ENCODE data around the gene RPS6KA4. TPM values are rescaled to one million over a fixed set of nuclear protein-coding genes. Genes with fewer than 3 reads are reported as not detected.

Gene RPS6KA4
- total RNA-seq, 2 experiments from 2014 or later: 13.4 to 16.7 TPM

GRCh38 chr11:64331569-64332371 is 27.2 kb upstream of the RPS6KA4 start:
- TF ChIP-seq EZH2phosphoT487 (IDR thresholded peaks at IDR 0.05; ENCODE audit: borderline replicate concordance, low read depth, low read length): no peak
- peak; percentile 72 for TF ChIP-seq CTCF (conservative IDR thresholded peaks at IDR 0.05; ENCODE audit: low read length)
- no peaks in the 10 kb centered on the region for H3K79me2 ChIP-seq (ENCODE audit: insufficient read depth, low read depth, low read length)
- no peaks in the 10 kb centered on the region for H3K9me3 ChIP-seq (ENCODE audit: low read length)
- no peak overlapping the region for H3K4me3 ChIP-seq (ENCODE audit: low read depth, low read length, poor library complexity, severe bottlenecking)
- H3K4me1 ChIP-seq (ENCODE audit: insufficient read depth, low read length, poor library complexity, severe bottlenecking): peaks cover 31% of the 10 kb centered on the region
- H3K36me3 ChIP-seq (ENCODE audit: insufficient read depth, low read length): peaks cover 9% of the 10 kb centered on the region; the same call in 1 of the 2 replicates
- no TSS peak for BruUV-seq (replicated peaks)
- peak overlapping the region; percentile 20; the same call in 1 of the 2 replicates for H3K4me2 ChIP-seq (ENCODE audit: low read length)
- no peaks in the 10 kb centered on the region for H4K20me1 ChIP-seq (ENCODE audit: insufficient read depth, low read length)
- DNase-seq (ENCODE audit: low spot score): peak; percentile 57
- CTCF ChIA-PET (ENCODE audit: unreplicated experiment): interaction anchor here (0.9 to 1.4 kb wide), 3 partner anchors 14 to 25 kb away, joined by 3 to 9 read pairs (median 6); partner anchors contain the start of genes PRDX5 and TRMT112
- intact Hi-C loops (cut with micrococcal nuclease; ENCODE audit: unreplicated experiment): loop anchor here (1.0 kb wide), 1 partner anchor 13 kb away; the partner anchor contains the start of gene PRDX5
- no peak overlapping the region for H2AFZ ChIP-seq (ENCODE audit: low read length)
- no peak overlapping the region for H3K27ac ChIP-seq (ENCODE audit: low read depth, low read length, poor library complexity, severe bottlenecking)
- H3K9me2 ChIP-seq (ENCODE audit: insufficient read depth, low read length): no peaks in the 10 kb centered on the region
- POLR2A ChIA-PET: interaction anchor here (1.1 to 1.9 kb wide), 3 partner anchors 8 to 27 kb away, joined by 3 to 11 read pairs (median 4); partner anchors contain the start of genes PRDX5 and TRMT112

- Histone ChIP-seq H3K9me3 (ENCODE audit: low read length) (no peaks in the 10 kb centered on the region), H3K27ac (ENCODE audit: low read depth, low read length, poor library complexity, severe bottlenecking) (no peak overlapping the region), H2AFZ (ENCODE audit: low read length) (no peak overlapping the region), H3K4me3 (ENCODE audit: low read depth, low read length, poor library complexity, severe bottlenecking) (no peak overlapping the region), H3K9me2 (ENCODE audit: insufficient read depth, low read length) (no peaks in the 10 kb centered on the region), H3K36me3 (ENCODE audit: insufficient read depth, low read length) (peaks cover 21% of the 10 kb centered on the region), H3K4me1 (ENCODE audit: insufficient read depth, low read length, poor library complexity, severe bottlenecking) (peaks cover 41% of the 10 kb centered on the region), H3K79me2 (ENCODE audit: insufficient read depth, low read depth, low read length) (no peaks in the 10 kb centered on the region; the same call in 1 of the 2 replicates), H4K20me1 (ENCODE audit: insufficient read depth, low read length) (no peaks in the 10 kb centered on the region), H3K4me2 (ENCODE audit: low read length) (no peak overlapping the region)
- DNase-seq (ENCODE audit: low spot score): no peak
- TF ChIP-seq EZH2phosphoT487 (IDR thresholded peaks at IDR 0.05; ENCODE audit: borderline replicate concordance, low read depth, low read length) (no peak), CTCF (conservative IDR thresholded peaks at IDR 0.05; ENCODE audit: low read length) (no peak)
- intact Hi-C loops (cut with micrococcal nuclease; ENCODE audit: unreplicated experiment): no loop called here
- no TSS peak for BruUV-seq (replicated peaks)
- ChIA-PET POLR2A (interaction anchor here (0.8 kb wide), 1 partner anchor 16 kb away, joined by 3 read pairs; the partner anchor contains the start of gene PRDX5), CTCF (ENCODE audit: unreplicated experiment) (no interaction called here)
These were observed 25.4 kb upstream of the RPS6KA4 start for GRCh38 chr11:64333556-64333955.

Measured in OCI-LY7 (cell line).